ENCODE data around the gene HDAC9. TPM values are rescaled to one million over a fixed set of nuclear protein-coding genes. Genes with fewer than 3 reads are reported as not detected.

HDAC9 gene
- total RNA-seq, 1 experiment from 2014 or later, result 7.7 TPM

DNA sequence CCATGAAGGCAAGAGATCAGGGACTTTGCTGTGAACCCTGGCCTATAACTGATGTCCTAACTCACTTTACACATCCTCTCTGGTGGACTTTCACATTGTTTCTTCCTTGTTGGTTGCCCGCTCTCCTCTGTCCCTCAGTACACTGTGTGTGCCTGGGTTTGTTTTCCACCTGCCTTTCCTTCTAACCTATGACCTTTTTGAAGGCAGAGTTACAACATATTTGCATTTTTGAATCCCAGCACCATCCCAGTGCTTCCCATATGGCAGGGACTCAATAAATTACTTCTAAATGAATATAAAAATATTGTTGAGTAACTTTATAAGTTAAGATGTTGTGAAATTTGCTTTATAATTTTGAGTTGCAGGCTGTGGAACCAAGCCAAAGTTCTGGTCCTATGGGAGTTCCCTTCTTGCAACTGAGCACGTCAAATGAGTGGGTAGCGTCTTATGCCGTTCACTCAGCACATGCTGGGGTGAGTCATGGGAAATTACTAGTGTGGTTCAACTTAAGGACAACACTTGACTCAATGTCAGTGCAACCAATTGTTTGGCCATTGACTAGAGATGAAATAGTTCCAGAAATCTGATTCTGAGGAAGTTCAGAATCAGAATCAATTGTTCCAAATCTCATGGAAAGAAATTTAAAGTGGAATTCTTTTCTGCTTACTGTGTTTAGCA, 370.9 kb downstream of the HDAC9 start:
- Histone ChIP-seq H2BK12ac (ENCODE audit: insufficient read length, low read depth, low read length) (no peak overlapping the region), H3K79me2 (ENCODE audit: insufficient read depth, low read length) (no peaks in the 10 kb centered on the region), H3K56ac (ENCODE audit: insufficient read length, low read depth, low read length) (no peak overlapping the region), H3K23me2 (ENCODE audit: insufficient read length, low read depth, low read length, poor library complexity, severe bottlenecking) (no peaks in the 10 kb centered on the region), H2AFZ (ENCODE audit: low read length) (no peak overlapping the region), H2AK5ac (ENCODE audit: insufficient read length, low read length) (no peak overlapping the region), H4K5ac (ENCODE audit: insufficient read length, low read depth, low read length) (no peak overlapping the region), H2BK15ac (ENCODE audit: low read depth, low read length) (no peak overlapping the region), H3K18ac (ENCODE audit: insufficient read length, low read depth, low read length) (no peak overlapping the region), H3K27ac (ENCODE audit: insufficient read length, low read depth, low read length) (no peak overlapping the region), H3K79me1 (ENCODE audit: insufficient read depth, low read depth, low read length, poor library complexity, severe bottlenecking) (no peaks in the 10 kb centered on the region), H3K27me3 (ENCODE audit: insufficient read depth, low read length) (no peaks in the 10 kb centered on the region), H2BK5ac (ENCODE audit: insufficient read length, low read length) (no peak overlapping the region), H3K9me3 (ENCODE audit: control insufficient read depth, low read depth, low read length) (no peaks in the 10 kb centered on the region), H3K14ac (ENCODE audit: insufficient read depth, low read length) (no peak overlapping the region), H3T11ph (ENCODE audit: low read length) (no peak overlapping the region), H3K4ac (ENCODE audit: low read depth, low read length) (no peak overlapping the region), H3K4me2 (ENCODE audit: insufficient read depth, insufficient read length, low read length) (no peak overlapping the region), H2BK20ac (ENCODE audit: low read depth, low read length, poor library complexity, severe bottlenecking) (no peak overlapping the region), H4K8ac (replicated peaks; ENCODE audit: insufficient read length, low read depth, low read length) (no peak overlapping the region), H3K9ac (ENCODE audit: extremely low read depth, insufficient read length, low read length) (no peak overlapping the region), H2BK120ac (ENCODE audit: low read depth, low read length, poor library complexity, severe bottlenecking) (no peak overlapping the region), H4K20me1 (ENCODE audit: control insufficient read depth, insufficient read depth, insufficient read length) (no peaks in the 10 kb centered on the region), H4K91ac (ENCODE audit: insufficient read length, low read depth, low read length) (no peak overlapping the region), H3K4me1 (ENCODE audit: insufficient read depth, low read length) (no peaks in the 10 kb centered on the region), H3K23ac (ENCODE audit: insufficient read length, low read depth, low read length) (no peak overlapping the region)
- Mint-ChIP-seq H3K9me3 (peaks cover 3 to 4% of the 10 kb centered on the region in 2 experiments; a peak in 1 of 5 replicates), H3K4me1 (no peaks in the 10 kb centered on the region), H3K4me3 (no peak overlapping the region), H3K36me3 (ENCODE audit: insufficient read depth in 1 of 3, low read depth in 3 of 3) (no peaks in the 10 kb centered on the region), H3K27ac (no peak overlapping the region), H3K27me3 (ENCODE audit: low read depth) (no peaks in the 10 kb centered on the region)
- WGBS (ENCODE audit: extremely low coverage, insufficient read length, low lambda C conversion rate), result no CpG with 5 or more reads among the region's 4 CpGs
- TF ChIP-seq, protein P1, sequence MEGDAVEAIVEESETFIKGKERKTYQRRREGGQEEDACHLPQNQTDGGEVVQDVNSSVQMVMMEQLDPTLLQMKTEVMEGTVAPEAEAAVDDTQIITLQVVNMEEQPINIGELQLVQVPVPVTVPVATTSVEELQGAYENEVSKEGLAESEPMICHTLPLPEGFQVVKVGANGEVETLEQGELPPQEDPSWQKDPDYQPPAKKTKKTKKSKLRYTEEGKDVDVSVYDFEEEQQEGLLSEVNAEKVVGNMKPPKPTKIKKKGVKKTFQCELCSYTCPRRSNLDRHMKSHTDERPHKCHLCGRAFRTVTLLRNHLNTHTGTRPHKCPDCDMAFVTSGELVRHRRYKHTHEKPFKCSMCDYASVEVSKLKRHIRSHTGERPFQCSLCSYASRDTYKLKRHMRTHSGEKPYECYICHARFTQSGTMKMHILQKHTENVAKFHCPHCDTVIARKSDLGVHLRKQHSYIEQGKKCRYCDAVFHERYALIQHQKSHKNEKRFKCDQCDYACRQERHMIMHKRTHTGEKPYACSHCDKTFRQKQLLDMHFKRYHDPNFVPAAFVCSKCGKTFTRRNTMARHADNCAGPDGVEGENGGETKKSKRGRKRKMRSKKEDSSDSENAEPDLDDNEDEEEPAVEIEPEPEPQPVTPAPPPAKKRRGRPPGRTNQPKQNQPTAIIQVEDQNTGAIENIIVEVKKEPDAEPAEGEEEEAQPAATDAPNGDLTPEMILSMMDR (conservative IDR thresholded peaks at IDR 0.05), result no peak
- no peak for DNase-seq

Data from H9 (cell line).